NCI-H748 (cell line): ENCODE data around the gene PTPRR.
"Not testable (repeated sequence)": the region's sequence is repeated elsewhere in the genome, so short reads cannot be mapped to it uniquely, and the experiment has no call there.

ENCODE experiments used
- DNase-seq: peaks from one replicate; lab custom pipeline; 2025; ENCODE audit not compliant: unreplicated experiment; lab: John Stamatoyannopoulos, UW

Gene PTPRR

DNA sequence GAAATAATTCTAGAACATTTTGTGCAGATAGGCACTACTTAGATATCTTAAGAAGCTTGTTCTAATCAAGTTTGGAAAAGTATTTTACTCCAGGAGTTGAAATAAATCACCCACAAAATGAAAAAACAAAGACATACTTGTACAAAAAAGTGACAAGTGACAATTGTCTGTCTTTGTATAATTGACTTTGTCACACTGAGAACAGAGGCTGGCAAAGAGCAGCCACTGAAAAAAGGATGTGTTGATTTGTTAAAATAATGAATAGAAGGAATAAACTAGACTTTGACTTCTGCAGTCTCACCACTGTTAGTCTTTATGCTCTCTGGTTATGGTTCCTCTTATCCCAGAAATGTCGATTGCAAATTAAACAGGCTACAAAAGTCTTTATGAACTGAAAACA lies 77.6 kb downstream of the PTPRR start:
- no peak for DNase-seq

DNA sequence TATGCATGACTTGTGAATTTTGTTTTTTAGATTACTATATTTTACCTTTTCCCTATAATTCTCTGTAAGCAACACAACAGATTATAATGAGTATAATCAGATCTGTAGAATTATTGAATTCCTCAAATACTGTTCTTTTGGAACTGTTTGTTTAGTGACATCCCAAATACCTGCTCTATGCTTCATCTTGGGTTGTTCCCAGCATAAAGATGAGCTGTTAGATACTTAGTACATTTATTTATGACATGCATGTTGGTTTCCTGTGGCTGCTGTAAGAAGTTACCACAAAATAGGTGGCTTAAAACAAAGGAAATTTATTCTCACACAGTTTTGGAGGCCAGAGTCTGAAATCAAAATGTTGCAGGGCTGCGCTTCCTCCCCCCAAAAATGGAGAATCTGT lies 78.4 kb downstream of the PTPRR start:
- no peak for DNase-seq

DNA sequence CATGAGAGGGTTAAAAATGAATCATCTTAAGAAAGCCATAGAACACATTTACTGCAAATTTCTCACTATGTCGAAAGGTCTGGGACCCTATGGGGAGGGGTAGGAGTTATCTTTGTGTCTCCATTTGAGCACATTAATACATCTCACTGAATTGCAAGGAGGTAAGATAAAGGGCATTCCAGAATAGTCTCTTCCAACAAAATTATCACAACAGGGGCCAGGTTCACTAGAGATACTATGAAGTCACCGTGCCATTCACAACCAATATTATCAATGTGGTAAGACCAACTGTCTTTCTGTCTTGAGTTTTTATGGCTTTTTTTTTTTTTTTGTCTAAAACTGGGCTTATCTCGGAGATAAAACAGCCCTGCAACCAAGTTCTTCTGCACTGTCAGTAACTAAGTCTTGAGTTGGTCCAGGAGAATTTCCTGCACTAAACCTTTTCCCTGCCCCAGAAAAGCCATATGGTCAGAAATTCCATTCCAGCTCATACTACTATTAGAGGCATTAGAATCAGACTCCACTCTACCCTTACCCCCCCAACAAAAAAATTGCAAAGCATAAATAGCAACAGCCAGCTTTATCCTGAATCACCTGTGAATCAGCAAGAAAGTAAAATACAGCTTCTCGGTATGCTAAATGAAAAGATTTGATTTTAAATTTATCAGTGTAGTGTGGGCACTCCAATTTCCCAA lies 79.7 kb downstream of the PTPRR start:
- no peak for DNase-seq

DNA sequence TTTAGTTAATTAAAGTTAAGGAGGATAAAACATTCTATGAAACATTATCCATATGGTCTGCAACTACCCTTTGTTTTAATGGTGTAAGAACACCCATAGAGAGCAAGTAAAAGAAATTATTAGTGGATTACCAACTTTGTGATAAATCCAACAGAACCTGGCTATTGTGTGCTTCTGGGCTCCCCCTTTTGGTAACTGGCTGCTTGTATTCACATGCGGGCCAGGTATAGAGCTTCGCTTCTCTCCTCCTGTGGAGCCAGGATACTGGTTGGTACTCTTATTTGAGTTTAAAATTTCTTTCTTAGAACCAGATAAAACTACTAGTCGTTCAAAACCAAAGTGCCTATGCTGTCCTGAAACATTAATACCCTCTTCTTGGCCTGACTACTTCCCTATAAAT lies 81.0 kb downstream of the PTPRR start:
- DNase-seq, result no peak

DNA sequence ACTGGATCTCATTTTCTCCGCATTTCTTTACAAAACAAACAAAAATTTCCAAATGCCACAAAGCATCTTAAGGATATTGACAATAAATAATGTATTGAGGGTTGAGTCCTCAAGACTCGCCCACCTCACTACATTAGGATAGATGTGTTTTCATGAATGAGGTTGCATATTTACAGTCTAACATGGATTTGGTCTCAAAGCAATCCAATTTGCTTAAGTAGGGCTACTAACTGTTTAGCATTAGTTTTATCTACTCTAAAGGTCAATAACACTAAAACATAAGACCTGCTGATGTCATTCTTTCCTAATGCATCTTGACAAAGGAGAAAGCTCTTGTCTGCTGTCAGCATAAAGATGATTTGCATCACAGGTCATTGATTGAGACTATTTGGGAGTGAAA lies 82.4 kb downstream of the PTPRR start:
- DNase-seq, result no peak

DNA sequence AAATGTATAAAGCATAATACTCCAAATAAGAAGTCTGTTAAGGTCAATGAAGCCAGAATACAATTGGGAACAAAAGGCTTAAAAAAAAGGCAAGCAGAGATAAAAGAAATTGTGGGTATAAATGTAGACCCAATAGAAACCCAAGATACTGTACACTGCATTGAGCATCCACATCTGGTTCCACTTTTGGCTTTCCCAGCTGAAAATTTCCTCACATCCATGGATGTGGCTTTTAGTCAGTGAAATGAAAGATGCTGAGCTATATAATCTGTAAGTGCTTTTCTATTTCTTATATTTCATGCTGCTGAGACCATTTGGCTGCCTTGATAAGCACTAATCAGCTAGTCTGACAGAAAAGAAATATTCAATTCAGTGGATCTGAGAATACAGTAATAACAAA lies 83.5 kb downstream of the PTPRR start:
- DNase-seq, result no peak

DNA sequence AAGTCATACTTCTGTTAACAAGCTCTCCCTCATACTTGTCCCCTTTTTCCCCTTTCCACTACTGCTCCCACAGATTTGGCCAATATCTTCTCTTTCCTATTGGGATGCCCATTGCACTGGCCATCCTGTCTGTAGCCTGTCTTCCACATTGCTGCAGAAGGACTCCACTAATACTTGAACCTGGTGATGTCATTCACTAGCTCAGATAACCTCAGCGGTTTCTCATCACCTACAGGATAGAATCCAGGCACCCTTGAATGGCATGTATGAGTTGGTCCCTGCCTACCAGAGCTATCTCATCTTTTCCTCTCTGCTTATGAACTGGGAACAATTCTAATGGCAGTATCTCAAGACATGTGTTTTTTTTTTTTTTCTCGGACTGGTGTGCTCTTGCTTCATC lies 84.6 kb downstream of the PTPRR start:
- no peak for DNase-seq

DNA sequence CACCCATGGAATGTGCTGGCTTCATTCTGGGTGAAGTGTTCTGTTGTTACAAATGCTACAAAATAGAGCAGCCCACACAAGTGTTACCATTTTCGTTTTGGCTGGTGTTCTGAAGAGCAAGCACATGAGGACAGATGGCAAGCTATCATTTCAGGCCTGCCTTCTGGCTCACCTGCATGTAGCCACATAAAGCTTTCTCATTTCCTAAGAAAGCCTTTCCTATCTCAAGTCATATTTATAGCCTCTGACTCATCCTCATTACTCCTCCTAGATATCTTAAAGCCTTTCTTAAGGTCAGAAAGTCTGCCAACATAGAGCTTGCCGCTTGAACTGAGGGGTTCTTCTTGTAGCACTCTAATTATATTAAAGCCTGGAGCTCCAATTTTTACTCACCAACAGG lies 89.0 kb downstream of the PTPRR start:
- no peak for DNase-seq

DNA sequence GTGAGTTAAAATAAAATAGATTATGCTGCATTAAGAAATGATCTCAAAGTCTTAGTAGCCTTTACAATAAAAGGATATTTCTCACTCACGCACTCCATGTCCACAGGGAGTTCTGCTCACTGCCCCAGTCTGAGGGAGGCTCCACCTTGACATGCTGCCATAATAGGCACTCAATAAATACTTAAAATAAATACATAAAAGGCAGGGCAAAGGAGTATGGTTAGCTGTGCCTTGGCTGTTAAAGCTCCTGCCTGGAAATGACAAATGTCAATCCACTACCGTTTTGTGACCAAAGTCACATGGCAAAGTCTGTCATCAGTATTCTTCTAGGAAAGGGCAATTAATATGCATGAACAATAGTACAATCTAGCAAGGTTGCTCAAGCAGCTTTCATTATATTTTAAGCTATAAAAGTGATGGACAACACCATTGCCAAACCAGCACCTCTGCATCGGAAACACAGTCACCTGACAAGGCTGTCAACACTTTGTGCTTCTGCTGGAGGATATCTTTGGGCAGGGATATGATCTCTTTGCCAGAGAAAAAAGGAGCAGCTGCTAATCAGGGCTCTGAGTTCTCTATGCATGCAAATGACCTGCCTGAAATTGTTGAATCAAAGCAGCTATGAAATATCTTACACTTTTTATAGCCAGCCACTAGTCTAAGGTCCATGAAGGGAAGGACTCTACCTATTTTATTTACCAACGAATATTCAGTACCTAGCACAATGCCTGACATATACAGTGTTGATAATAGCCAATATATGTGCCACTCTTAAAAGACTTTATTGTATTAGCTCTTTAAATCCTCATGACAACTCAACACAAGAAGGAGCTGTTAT lies 90.1 kb downstream of the PTPRR start:
- DNase-seq, result no peak

DNA sequence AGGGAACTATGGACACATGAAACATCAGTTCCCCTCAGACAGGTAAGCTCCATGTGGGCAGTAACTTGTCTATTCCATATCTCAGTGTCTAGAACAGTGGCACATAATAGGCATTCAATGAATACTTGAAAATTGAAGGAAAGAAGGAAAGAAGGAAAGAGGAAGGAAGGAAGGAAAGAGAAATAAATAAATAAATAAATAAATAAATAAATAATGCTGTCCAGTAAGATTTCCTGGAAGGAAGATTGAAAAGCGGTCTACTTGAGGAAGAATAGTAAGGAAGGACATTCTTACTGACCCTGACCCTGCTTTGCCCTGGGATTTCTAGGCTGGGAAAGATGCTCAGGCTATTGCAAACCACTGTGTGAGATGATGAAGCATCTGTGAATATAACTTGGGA lies 91.5 kb downstream of the PTPRR start:
- DNase-seq, result no peak

DNA sequence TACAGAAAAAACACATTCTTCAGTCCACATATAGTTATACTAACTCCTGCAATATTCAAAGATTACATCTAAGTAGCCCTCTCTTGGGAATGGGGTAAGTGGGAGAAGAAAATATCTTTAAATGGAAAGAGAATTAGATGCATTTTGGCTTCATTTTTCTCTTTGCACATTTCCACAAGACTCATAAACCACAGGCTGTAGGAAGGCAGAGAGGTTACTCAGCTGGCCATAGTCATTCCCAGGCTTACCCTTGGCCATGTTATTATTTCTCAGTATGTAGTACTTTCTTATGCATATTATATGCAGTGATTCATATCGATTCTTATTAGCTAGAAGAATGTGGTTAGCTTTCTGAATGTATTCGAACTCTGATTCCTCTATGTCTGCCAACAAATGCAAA lies 92.2 kb downstream of the PTPRR start:
- no peak for DNase-seq

DNA sequence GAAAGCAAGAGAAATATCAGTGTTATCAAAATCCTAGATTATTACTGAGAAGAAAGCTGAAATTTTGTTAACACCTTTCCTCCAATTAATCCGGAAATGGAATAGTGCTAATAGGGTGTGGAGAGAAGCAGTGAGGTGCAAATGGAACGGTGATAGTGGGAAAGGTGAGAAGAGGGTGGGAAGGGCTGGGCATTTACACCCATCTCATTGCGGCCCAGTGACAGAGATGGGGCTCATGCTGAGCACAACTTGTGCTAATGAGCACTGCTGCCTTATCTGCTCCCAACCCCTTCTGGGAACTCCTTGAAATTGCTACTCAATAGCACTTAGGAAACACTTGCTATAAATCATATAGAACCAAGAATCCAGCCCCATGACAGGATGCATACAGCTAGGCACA lies 94.4 kb downstream of the PTPRR start:
- no peak for DNase-seq

DNA sequence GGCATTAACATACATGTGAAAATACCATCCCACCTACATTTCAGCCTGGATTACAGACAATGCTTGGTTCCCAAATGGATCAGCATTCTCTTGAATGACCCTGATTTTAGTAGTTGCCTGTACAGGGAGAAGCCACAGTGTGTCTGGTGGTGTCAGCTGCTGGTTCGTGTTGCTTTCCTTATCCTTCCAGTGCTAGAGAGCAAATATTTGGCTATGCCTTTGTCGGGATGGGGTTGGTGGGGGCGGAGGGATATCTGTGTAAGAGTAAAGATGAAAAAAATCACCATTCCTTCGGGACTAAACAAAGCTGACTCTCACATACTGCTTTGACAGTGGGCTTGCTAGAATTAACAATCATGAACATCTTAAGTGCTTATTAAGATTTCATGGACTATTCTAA lies 96.0 kb downstream of the PTPRR start:
- DNase-seq, result no peak

DNA sequence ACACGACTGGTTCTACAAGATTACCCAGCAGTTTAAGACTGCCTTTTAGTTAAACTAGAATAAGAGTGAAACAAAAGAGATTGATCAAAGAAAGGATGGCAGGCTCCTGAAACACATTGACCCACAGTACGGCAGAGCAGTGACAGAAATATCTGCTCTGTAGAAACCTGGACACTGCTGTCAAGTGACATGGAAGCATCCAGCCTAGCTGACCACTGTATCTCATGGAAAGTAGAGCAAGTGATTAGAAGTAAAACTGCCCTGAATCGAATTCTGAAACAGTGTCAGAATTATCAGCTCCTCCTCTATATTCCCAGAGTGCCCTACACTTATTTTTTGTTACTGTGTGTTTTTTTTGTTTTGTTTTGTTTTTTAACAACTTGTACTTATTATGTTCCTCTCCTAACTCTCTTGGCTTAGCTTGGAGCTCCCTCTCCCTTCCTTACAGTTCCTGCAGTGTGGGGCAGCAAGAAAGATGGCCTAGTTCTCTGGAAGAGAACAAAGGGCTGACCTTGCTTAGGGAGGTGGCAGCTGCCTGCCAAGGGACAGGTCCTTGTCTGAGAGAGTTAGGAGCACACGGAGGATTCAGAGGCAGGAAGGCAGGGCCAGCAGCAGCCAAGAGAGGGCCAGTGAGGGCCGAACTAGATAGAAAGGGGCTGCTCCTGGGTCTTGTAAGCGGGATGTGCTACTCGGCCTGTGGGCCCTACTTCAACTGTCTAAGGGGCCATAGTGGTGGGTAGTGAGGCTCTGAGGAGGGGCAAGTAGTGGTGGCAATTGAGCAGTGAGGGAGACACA lies 97.2 kb downstream of the PTPRR start:
- no peak for DNase-seq

DNA sequence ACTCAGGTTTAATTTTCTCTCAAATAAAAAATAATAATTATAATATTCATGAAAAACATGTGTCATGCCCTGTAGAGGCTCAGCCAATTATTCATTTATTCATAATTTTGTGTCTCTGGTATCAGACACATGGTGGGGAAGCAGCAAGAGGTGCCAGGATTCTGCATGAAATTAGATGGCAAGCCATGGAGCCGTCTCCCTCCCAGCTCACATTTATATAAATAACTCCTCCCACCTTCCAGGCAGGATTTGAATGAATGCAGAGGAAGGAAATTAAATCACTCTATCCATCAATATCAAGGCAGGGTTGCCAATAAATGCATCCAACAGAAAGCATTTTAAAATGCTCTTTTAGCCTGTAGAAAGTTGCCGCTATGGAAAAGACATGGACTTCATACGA lies 98.1 kb downstream of the PTPRR start:
- no peak for DNase-seq

DNA sequence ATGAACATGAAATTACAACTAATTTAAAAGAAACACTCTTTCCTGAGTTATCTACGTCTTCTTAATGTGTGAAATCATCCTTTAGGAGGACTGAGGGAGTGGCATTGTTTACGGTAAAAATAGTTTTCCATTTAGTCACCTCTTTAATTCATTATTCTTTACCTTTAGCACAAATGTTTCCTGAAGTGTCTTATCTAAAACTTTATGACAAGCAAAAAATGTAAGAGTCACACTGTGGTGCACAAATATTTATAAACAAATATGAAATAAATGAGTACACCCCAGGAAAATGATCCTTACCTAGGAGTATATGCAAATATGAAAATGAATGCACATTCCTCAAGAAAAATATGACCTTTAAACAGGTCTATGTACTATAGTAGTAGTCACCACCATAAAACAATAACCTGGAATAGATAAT lies 104.6 kb downstream of the PTPRR start:
- no peak for DNase-seq

DNA sequence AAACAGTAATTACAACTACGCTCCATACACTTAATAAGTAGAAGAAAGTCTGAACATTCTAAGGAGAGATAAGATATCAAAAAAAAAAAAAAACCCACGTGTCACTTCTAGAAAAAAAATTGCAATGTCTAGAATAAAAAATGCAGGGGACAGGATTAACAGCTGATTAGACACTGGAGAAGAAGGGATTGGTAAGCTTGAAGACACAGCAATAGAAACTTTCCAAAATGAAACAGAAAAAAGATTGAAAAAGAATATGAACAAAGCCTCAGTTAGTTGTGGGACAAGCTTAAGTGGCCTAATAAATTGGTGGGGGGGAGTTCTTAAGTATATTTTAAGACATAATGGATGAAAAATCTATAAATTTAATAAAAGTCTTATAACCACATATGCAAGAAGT lies 105.5 kb downstream of the PTPRR start:
- no peak for DNase-seq

DNA sequence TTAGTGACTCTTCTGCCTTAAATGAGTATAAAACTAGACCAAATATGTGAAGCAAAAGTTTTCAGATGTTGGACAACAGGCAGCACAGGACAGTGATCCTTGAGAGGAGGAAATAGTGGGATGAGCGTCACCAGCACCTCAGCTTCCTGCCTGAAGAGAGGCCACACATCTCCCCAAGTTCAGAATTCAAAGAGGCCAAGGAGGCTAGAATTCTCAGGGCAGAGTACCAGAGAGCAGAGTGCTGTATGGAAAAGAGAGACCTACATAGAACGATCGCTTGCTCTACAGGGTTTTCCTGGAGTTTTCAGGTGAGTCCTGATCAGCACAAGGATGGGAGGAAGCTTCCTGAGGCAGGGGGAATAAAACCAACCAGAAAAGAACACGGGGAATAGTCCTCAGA lies 107.0 kb downstream of the PTPRR start:
- DNase-seq, result no peak

DNA sequence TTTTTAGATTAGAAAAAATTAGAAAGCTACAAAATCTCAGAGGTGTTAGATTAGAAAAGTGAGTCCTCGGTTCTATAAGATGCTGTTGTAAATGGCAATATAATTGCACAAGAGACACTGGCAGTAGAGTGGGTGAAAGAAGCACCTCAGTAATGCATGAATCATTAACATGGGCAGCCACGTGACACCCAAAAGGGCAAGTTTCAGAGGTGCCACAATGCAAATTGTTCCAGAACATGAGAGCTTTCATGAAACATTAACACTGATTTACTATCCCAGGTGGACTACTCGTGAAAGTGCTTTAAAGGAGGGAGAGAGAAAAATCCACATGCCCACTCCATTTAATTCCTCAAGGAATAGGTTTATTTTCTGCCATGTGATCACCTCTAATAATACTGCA lies 108.4 kb downstream of the PTPRR start:
- no peak for DNase-seq

DNA sequence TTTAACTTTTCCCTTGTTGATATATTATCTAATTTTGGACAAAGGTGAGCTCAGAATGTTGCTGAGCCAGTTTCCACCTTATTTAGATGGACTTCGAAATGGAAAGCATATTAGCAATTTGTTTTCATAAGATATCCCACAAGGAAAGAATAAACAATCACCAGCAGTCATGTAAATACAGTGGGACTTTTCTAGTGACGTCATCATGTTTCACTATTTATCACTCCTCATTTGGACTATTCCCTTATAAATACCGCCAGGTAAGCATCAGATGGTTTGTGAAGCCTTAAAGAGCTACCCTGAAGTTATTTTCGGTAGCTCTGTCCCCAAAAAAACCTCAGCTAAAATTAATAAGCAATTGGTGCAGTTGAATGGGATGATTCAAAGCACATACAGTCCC lies 110.7 kb downstream of the PTPRR start:
- no peak for DNase-seq

DNA sequence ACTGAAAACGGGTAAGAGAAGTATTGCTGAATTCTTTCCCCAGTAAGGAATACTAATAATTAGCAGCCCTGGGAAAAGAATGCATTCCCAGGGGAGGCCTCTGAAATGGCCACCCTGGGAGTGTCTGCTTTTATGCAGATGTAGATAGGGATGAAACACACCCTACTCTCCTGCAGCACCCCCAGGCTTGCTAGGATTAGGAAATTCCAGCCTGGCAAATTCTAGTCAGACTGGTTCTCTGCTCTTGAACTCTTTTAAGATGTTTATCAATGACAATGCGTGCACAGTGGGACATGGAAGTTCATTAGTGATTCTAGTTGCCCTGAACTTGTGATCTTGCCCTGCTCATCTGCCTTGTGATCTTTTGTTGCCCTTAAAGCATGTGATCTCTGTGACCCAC lies 112.5 kb downstream of the PTPRR start:
- not testable (repeated sequence) for DNase-seq

DNA sequence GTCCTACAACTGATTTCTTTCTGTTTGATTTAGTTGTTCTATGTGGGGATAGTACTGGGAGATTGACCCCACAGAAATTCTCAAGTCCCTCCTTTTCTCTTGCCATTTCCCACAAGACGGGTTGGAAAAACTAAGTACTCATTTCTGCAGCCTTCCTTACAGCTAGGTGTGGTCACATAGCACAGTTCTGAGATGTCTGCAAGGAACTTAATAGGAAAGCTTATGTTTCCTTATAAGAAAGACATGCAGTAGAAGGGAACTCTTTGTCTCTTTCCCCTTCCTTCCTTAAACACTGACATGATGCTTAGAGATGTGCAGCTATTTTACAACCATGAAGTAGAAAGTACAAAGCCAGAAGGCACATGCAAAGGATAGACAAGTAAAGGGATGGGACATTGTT lies 113.7 kb downstream of the PTPRR start:
- no peak for DNase-seq
